Measurements from ENCODE around the gene SPRYD4. TPM values are rescaled to one million over a fixed set of nuclear protein-coding genes. Genes with fewer than 3 reads are reported as not detected.

The SPRYD4 gene
- total and polyA plus RNA-seq, 2 of the 4 experiments (the other 2 are of a cell fraction), result 1.7 to 1.8 TPM

DNA sequence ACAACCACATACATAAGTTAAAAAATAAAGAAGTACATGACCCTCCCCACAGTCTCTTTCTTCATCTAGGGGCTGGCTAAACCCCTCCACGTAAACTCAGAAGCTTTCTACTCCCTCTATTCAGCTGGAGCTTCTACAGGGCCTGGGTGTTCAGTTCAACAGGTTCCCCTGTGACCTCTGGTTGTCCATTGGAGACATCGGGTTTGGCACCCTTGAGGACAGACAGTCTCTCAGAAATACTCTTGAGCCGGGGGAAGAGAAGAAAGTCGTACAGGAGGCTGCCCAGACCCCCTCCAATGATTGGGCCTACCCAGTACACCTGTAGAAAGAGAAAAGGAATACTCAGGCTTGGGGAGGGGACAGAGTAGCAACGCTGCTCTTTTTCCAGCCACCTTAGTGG is 17.2 kb upstream of the SPRYD4 start:
- Histone ChIP-seq H3K9ac (ENCODE audit: low read depth, low read length) (no peak overlapping the region), H2BK120ac (ENCODE audit: low read depth, low read length) (no peak overlapping the region), H3K9me3 (ENCODE audit: control insufficient read depth, insufficient read depth, low read length) (no peaks in the 10 kb centered on the region), H3K14ac (replicated peaks; ENCODE audit: low read depth, low read length) (no peak overlapping the region), H3K56ac (ENCODE audit: extremely low read depth, insufficient read depth, low read length) (no peak overlapping the region), H4K91ac (ENCODE audit: insufficient read depth, low read depth, low read length) (no peak overlapping the region), H3K23ac (ENCODE audit: low read depth, low read length) (no peak overlapping the region), H2BK20ac (ENCODE audit: low read depth, low read length) (no peak overlapping the region), H4K5ac (ENCODE audit: low read depth, low read length) (no peak overlapping the region), H2BK5ac (ENCODE audit: low read depth, low read length, poor library complexity, severe bottlenecking) (no peak overlapping the region), H4K20me1 (ENCODE audit: insufficient read depth, low read length) (no peaks in the 10 kb centered on the region), H3K36me3 (ENCODE audit: control insufficient read depth, insufficient read depth, low read length) (no peaks in the 10 kb centered on the region), H3K4ac (ENCODE audit: low read depth, low read length) (no peak overlapping the region), H3K27ac (ENCODE audit: insufficient read depth, low read length) (no peak overlapping the region), H4K8ac (ENCODE audit: low read depth in 2 of 2, low read length in 2 of 2) (no peak overlapping the region; a peak in 1 of 4 replicates), H2AK9ac (replicated peaks; ENCODE audit: low read depth, low read length, poor library complexity) (no peak overlapping the region), H2AFZ (replicated peaks; ENCODE audit: low read length, poor library complexity) (peak overlapping the region; percentile 53), H3K4me1 (ENCODE audit: control insufficient read depth, insufficient read depth, low read length) (no peaks in the 10 kb centered on the region), H3K79me1 (ENCODE audit: low read depth in 1 of 2, low read length in 2 of 2) (peaks cover 10 to 13% of the 10 kb centered on the region in 2 experiments), H3K4me3 (ENCODE audit: insufficient read depth, low read depth, low read length) (no peak overlapping the region), H3K9me1 (ENCODE audit: insufficient read depth, low read length) (no peaks in the 10 kb centered on the region), H3K4me2 (ENCODE audit: low read depth, low read length) (no peak overlapping the region), H2AK5ac (ENCODE audit: low read depth, low read length) (no peak overlapping the region), H3K27me3 (ENCODE audit: control insufficient read depth, insufficient read depth, low read length) (peaks cover 20% of the 10 kb centered on the region), H2BK15ac (ENCODE audit: low read depth, low read length) (no peak overlapping the region), H3K18ac (ENCODE audit: low read depth, low read length) (no peak overlapping the region)
- WGBS, 2 experiments (ENCODE audit: extremely low coverage in 2 of 2, insufficient read length in 1 of 2), result 80% methylated on average over 1 of the region's 5 CpGs; no CpG with 5 or more reads in 1 of the 2 experiments
- dilution Hi-C loops (cut with HindIII; ENCODE audit: low sequenced_read_pairs, unreplicated experiment), result no loop called here
- no peak for DNase-seq
- BruUV-seq (replicated peaks), result no TSS peak
- intact Hi-C loops (cut with micrococcal nuclease), result no loop called here
- ChIA-PET POLR2A (ENCODE audit: unreplicated experiment) (no interaction called here), CTCF (interaction anchor here (0.6 to 0.7 kb wide), 2 partner anchors 17 to 252 kb away, joined by 3 to 4 read pairs; no protein-coding TSS in a partner anchor)
- no peak for ATAC-seq (ENCODE audit: low read depth)
- in situ Hi-C loops (cut with MboI; ENCODE audit: low sequenced_read_pairs), result no loop called here
- TF ChIP-seq POLR2A (IDR thresholded peaks at IDR 0.05; ENCODE audit: low read depth, low read length) (no peak), CEBPB (IDR thresholded peaks at IDR 0.05; ENCODE audit: low read depth, low read length) (no peak), MAZ (IDR thresholded peaks at IDR 0.05; ENCODE audit: borderline replicate concordance, low read depth, low read length) (no peak), SMC3 (IDR thresholded peaks at IDR 0.05; ENCODE audit: low read depth, low read length) (no peak), MXI1 (IDR thresholded peaks at IDR 0.05; ENCODE audit: borderline replicate concordance, low read depth, low read length) (no peak), RFX5 (IDR thresholded peaks at IDR 0.05; ENCODE audit: low read depth, low read length) (no peak), CHD1 (IDR thresholded peaks at IDR 0.05; ENCODE audit: low read depth, low read length) (no peak), RCOR1 (IDR thresholded peaks at IDR 0.05; ENCODE audit: insufficient replicate concordance, low read length) (no peak), CTCF (conservative IDR thresholded peaks at IDR 0.05; ENCODE audit: low read depth, low read length) (no peak), BHLHE40 (IDR thresholded peaks at IDR 0.05; ENCODE audit: low read depth, low read length) (no peak), RAD21 (IDR thresholded peaks at IDR 0.05; ENCODE audit: low read length) (no peak), FOS (IDR thresholded peaks at IDR 0.05; ENCODE audit: low read depth, low read length) (no peak), ELK1 (IDR thresholded peaks at IDR 0.05; ENCODE audit: borderline replicate concordance, low read depth, low read length) (no peak), USF2 (IDR thresholded peaks at IDR 0.05; ENCODE audit: low read depth, low read length) (no peak), MAFK (IDR thresholded peaks at IDR 0.05; ENCODE audit: low read depth, low read length) (no peak), NFE2L2 (IDR thresholded peaks at IDR 0.05; ENCODE audit: low read depth, low read length) (no peak)
